Activated T-cell treated with anti-CD3 and anti-CD28 coated beads for 48 hours (primary cell): ENCODE results near the gene TBC1D13.
"Not testable (repeated sequence)": the region's sequence is repeated elsewhere in the genome, so short reads cannot be mapped to it uniquely, and the experiment has no call there.

Experiments used
- DNase-seq: peaks from one replicate; pipeline ENCODE4 v3.0.0-alpha.2; 2020; ENCODE audit warnings: low read depth

Gene TBC1D13, protein sequence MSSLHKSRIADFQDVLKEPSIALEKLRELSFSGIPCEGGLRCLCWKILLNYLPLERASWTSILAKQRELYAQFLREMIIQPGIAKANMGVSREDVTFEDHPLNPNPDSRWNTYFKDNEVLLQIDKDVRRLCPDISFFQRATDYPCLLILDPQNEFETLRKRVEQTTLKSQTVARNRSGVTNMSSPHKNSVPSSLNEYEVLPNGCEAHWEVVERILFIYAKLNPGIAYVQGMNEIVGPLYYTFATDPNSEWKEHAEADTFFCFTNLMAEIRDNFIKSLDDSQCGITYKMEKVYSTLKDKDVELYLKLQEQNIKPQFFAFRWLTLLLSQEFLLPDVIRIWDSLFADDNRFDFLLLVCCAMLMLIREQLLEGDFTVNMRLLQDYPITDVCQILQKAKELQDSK

DNA sequence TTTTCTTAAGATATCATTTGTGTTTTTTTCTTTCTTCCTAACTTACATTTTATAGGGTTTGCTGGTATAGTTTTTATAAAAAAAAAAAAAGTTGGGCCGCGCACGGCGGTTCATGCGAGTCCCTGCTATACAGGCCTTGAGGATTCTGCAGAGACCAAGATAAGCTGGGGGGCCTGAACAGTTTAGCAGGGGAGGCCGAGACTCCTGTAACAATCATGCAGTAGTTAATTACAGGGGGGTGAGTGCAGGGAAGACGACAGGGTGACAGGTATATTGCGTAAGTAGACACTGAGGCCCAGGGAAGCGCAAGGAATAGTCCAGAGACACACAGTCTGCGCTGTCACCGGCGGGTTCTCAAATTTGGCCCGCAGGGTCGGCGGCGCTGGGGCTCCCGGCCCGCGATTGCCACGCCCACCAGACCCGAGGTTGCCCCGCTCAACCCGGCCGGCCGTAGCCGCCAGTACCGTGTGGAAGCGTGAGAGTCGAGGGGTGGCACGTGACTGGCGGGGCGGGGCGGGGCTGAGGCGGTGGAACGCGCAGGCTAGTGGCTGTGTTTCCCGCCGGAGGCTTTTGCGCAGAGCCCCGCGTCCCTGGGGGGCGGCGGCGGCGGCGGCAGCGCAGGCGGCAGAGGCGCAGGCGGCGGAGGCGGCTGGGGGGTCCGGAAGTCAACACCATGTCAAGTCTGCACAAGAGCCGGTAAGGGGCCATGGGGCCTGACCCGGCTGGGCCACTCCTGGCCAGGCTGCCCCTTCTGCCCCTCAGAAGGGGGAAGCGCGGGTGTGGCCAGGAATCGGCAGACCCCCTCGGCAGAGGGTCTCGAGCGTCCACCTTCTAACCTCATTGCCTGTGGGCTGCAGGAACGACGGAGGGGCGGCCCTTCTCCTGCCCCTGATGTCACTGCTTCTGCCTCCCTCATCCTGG lies at the start of gene TBC1D13:
TBC1D13 (plus strand) TSS at position 573 of the 921 bp plus-strand sequence; CDS start at position 674, 101 bp downstream.
- peak; percentile 89 for DNase-seq

DNA sequence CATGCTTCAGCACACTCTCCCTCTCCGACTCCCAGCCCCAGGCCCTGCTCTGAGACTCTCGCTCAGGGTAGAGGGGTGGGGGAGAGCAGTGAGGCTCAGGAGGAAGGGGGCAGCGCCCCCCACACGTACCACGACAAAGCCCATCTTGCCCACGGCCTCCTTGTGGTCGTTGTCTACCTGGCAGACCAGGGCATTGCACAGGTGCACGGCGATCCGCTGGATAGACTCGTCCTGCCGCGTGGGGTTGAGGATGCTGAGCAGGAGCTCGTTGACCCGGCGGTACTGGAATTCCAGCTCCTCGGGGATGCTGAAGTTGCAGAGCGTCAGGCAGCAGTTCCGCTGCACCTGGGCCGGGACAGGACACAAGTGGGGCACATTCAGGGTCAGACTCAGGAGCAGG lies 44.7 kb upstream of the TBC1D13 start:
- no peak for DNase-seq

DNA sequence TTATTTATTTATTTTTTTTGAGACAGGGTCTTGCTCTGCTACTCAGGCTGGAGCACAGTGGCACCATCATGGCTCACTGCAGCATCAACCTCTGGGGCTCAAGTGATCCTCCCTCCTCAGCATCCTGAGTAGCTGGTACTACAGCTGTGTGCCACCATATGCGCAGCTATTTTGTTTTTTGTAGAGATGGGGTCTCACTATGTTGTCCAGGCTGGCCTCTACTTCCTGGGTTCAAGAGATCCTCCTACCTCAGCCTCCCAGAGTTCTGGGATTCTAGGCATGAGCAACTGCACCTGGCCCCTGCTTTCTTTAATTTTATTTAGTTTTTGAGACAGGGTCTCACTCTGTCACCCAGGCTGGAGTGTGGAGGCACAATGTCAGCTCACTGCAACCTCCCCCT lies 43.6 kb upstream of the TBC1D13 start:
- no peak for DNase-seq

DNA sequence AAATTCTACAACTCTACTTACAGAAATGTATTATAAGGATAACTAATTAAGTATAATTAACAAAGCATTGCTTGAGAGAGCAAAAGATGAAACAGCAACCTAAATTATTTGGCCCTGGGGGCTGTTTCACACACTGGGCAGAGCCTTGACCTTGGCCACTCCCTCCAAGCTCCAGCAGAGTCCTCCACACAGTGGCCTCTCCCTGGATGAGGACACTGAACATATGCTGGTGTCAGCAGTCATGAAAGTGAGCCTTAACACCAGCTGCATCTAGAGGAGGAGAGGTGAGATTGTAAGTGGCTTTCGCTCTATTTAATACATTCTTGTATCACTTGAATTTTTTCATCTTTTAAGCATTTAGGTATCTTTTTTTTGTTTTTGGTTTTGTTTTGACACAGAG lies 39.8 kb upstream of the TBC1D13 start:
- DNase-seq = no peak

DNA sequence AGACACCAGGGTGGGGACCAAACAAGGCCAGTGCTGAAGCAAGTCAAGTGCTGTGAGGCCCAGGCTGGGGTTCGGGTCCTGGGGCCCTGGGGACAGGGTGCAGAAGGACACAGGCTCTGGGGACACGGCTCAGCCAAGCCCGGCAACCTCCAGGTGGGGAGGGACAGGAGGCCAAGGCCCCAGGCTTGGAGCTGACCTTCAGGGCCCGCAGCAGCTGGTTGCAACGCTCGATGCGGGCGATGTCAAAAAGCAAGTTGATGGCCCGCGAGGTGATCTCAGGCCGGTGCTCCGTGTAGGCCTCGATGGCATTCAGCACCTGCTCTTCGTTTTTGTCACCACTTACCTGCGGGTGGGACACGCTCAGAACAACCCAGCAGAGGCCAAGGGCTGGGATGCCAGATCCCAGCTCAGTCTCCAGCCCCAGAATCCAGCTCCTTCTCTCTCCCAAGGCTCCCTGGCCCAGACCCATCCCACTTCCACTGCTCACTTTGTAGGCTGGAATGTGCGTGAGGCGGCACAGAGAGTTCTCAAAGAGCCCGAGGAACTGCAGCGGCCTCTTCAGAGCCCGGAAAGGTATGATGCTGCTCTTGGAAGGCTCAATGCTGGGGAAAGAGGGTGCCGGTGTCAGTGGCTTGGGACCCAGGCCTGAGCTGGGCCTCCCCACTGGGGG lies 36.0 kb upstream of the TBC1D13 start:
- no peak for DNase-seq

DNA sequence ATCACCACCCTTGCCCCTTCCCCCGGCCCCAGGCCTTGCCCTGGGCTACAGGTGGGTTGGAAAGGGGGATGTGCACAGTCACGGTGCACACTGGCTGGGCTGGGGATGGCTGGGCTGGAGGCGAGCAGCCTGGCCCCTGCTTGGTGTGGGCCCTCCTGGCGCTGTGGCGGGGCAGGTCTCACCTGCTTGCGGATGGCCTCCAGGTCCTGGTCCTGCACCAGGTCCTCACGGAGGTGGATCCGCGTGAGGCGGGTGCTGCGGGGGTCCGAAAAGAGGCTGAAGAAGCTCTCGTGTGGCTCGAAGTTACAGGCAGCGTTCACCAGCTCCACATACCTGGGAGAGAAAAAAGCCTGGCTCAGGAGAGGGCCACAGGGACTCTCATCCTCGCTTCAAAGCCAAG lies 33.4 kb upstream of the TBC1D13 start:
- DNase-seq = no peak

DNA sequence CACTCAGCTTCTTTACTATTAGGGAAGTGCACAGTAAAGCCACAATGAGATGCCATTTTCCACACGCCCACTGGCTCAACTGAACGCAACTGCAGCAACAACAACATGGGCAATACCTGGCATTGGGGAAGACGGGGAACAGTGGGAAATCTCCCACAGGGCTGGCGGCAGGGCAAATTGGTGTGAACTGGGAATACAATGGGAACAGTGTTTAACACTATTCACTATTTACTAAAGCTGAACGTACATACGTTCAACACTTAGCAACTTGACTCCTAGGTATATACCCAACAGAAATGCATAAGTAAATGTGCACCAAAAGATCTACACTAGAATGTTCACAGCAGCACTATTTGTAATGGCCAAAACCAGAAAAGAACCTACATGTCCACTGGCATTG lies 29.5 kb upstream of the TBC1D13 start:
- DNase-seq = no peak

DNA sequence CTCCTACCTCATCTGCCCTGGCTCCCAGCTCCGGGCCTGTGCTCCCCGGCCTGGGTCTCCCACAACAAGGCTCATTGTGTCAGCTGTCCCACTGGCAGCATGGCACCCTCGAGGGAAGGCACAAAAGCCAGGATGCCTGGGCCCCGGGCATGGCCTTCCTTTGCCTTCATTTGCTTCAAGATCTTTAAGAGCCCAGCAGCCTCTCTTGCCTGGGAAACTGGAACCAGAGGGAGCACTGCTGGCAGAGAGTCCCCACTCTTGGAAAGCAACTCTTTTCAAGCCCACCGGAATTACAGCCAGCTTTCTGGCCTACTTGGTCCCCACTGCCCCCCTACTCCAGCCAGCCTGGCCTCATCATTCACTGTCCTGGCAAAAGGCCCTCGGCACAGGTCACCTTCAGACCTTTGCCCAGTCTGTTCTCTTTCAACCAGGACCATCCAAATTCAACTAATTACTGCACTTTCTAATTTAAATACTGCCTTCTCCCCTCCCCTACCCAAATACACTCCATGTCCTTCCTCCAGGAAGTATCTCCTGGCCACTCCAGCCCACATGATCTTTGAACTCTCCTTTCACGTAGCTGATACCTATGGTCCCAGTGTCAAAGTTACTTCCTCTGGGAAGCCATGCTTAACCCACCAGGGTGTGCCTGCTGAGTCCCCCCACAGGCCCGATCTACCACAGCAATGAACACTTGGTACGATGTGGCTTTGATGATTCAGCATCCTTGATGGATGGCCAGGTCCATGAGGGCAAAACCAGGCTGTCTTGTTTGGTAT lies 24.2 kb upstream of the TBC1D13 start:
- no peak for DNase-seq

DNA sequence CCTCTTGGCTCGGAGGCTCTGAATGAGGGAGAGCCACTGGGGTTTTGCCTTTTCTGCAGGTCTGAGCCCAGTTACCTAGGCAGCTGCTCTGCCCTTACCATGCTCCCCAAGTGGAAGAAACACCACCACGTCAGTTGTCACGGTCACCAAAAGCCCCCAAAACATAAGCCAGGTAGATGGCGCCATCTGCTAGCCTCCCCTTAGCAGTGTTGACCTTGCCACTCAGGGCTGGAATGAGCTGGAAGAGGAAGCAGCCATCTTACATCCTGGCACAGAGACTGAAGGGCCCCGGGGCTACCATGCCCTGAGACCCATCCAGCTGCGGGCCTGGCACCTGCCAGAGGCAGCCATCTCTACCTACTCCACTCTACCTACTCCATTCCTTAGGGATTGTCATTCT lies 22.7 kb upstream of the TBC1D13 start:
- no peak for DNase-seq

DNA sequence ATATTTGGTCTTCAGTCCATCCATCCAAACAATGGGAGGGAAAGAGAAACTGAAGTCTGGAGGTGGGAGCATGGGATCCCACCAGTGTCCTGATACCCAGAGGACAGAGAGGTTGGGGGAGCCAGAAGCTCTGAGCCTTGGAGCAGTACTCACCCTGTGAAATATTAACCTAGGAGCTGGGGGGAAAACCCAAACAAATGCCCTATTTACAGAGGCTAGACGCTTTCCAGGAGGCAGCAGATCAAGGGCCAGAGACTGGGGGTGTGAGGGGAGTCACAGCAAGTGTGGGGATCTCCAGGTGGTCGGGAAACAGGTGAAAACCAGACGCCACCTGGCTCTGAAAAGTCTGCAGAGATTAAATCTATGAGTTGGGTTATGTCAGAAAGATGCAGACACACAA lies 21.6 kb upstream of the TBC1D13 start:
- DNase-seq = no peak

DNA sequence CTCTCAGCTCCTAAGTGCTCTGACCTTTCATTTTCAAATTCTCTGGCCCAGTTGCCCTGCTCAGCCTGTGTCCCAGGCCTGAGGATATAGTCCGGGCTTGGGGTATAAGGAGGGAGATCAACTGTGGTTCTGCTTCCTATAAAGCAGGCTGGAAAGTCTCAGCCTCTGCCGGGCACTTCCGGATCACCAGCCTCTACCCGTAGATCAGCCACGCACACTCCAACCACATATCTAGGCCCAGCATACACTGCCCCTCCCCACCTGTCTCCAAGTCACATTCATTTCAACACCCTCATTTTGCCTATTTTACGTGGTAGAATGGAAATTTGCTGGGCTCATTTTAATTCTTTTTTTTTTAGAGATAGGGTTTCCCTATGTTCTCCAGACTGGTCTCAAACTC lies 18.4 kb upstream of the TBC1D13 start:
- no peak for DNase-seq

DNA sequence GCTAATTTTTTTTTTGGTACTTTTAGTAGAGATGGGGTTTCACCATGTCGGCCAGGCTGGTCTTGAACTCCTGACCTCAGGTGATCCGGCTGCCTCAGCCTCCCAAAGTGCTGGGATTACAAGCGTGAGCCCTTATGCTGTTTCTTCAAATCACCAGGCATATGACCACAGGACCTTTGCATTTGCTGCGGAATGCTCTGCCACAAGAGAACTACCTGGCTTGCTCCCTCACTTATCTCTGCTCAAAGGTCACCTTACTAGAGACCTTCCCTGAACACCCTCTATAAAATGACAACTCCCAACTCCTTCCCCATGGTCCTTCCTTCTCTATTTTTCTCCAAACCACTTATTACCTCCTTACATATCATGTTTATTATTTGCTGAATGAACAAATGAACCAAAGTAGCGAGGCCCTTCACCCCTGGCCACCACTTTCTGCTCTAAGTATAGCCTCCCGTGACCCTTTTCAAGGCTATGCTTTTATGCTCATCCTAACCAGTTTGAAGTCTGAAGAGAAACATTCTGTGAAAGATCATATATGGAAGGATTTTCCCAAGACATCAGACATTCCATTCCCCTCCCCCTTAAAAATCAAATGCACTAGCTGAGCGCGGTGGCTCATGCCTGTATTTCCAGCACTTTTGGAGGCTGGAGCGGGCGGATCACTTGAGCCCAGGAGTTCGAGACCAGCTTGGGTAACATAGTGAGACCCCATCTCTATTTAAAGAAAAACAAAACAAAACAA lies 16.6 kb upstream of the TBC1D13 start:
- DNase-seq = no peak

DNA sequence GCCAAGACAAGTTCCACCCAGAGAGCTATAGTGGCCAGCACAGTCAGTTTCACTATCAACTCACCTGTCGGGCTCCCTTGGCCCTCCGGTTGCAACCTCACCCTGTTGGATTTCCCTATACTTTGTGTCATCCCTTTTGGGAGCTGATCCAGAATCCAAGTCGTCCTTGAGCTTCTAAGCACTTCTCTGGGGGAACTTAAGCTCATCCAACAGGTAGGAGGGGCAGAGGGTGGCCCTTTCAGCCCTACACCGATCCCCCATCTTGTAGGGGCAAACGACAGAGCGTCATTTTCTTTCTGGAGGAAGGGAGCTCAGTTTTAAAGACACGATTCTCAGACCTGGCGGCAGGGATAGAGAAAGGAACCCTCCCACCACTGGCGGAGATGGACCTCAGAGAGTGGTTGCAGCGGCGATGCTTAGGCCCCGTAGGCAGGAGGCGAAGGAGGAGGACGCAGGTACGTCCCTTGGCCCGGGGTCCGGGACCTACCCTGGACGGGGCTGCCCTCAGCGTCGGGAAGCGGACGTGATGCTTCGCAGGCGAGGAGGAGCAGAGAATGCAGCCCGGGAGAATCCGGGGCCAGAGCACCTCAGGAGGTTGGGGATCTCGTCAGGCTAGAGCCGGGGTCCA lies 15.8 kb upstream of the TBC1D13 start:
- DNase-seq = no peak

DNA sequence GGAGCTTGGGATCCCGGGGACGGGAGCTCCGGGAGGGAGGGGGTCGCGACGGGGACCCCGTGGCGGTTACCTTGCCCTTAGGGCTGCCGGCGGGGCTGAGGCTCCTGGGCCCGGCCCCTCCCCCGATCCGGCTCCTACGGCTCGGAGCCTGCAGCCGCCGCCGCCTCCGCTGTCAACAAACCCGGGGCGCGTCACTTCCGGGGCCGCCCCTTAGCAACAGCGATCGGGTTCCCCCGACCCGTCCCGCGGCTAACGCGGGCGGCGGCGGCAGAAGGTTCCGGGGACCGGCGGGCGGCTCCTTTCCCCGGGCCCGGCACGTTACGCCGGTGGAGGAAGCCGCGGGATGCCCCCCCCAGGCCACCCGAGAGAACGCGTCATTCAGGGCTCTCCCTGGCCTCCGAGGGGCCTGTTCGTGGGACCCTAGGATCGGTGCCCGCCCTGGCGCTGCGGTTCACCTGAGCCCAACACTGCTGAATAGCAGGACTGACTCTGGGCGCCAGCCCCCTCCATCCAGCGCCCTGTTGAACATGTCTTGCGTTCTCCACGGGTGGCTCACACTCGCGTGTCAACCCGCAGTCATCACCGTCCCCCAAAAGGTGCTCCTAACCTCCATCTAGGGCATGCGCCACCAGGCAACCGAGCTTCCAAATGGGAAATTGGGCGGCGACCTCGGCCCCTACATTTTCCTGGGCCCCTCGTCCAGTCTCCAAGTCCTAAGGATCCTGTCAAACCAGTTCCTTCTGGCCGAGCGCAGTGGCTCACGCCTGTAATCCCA lies 15.1 kb upstream of the TBC1D13 start, which contains the start of gene ZER1:
ZER1 (minus strand) TSS at position 183 of the 775 bp plus-strand sequence. CDS start 16,362 bp downstream, outside the sequence.
- DNase-seq = peak; percentile 92

DNA sequence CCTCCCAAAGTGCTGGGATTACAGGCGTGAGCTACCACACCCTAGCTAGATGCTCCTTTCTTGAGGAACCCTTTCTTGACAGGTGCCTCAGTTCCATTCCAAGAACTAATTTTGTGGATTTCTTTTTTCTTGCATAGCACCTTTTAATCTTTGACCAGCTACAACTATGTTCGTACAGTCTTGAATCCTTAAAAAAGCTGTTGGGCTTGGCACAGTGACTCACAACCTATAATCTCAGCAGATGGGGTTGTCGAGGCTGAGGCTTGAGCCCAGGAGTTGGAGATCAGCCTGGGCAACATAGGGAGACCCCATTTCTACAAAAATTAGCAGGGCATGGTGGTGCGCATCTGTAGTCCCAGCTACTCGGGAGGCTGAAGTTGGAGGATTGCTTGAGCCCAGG lies 14.0 kb upstream of the TBC1D13 start:
- DNase-seq = no peak

DNA sequence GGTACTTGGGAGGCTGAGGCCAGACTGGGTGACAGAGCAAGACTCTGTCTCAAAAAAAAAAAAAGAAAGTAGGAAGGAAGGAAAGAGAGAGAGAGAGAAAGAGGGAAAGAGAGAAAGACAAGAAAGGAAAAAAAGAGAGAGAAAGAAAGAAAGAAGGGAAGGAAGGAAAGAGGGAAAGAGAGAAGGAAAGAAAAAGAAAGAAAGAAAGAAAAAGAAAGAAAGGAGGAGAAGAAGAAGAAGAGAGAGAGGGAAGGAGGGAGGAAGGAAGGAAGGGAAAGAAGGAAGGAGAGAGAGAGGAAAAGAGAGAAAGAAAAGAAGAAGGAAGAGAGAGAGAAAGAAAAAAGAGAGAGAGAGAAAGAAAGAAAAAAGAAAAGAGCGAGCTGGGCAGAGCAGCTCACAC lies 12.2 kb upstream of the TBC1D13 start:
- no peak for DNase-seq

DNA sequence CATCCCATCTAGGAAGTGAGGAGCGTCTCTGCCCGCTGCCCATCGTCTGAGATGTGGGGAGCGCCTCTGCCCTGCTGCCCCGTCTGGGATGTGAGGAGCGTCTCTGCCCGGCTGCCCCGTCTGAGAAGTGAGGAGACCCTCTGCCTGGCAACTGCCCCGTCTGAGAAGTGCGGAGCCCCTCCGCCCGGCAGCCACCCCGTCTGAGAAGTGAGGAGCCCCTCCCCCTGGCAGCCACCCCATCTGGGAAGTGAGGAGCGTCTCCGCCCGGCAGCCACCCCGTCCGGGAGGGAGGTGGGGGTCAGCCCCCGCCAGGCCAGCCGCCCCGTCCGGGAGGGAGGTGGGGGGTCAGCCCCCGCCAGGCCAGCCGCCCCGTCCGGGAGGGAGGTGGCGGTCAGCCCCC lies 7.0 kb upstream of the TBC1D13 start:
- DNase-seq = not testable (repeated sequence)

DNA sequence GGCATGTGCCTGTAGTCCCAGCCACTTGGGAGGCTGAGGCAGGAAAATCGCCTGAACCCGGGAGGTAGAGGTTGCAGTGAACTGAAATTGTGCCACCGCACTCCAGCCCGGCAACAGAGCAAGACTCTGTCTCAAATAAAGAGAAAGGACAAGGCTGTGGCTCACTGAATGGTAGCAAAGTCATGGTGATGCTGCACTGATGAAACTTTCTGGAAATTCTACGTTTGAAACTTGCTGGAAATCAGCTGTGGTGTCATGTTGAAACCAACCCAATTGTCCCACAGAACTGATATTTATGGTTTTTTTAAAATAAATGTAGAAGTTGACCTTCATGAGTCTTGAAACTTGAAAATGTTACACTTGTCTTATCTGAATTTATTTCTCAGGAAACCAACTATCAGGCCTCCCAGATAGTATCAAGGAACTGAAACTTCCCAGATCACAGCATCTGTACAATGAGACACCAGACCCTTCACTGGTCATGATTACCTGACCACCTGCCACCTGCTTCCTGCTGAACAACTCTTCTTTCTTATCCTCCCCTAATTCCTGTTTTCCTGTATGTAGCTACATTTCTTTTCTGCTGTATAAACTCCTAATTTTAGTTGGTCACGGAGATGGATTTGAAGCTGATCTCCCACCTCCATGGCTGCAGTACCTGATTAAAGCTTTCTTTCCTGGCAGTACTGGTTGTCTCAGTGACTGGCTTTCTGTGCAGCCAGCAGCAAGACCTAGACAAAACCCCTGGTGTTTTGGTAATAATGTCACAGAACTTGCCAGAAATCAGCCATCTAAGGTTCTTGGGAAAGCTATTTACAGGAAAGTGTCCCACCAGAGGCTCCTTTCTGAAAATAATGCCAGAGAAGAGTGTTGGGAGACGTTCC lies 5.6 kb upstream of the TBC1D13 start:
- DNase-seq = no peak

DNA sequence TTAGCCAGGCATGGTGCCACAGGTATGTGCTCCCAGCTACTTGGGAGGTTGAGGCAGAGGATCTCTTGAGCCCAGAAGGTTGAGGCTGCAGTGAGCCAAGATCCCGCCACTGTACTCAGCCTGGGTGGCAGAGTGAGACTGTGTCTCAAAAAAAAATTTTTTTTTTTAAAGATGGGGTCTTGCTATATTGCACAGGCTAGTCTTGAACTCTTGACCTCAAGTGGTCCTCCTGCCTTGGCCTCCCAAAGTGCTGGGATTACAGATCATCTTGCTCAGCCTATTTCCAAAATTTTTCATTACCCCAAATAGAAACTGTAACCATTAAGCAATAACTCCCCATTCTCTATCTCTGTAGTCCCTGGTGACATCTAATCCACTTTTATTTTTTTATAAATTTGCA lies 4.4 kb upstream of the TBC1D13 start:
- no peak for DNase-seq
